ENCODE measurements around the gene ZNF189. TPM values are rescaled to one million over a fixed set of nuclear protein-coding genes. Genes with fewer than 3 reads are reported as not detected.

Gene ZNF189
- total RNA-seq, 1 experiment from 2014 or later: 9.4 TPM

GRCh38 chr9:101427358-101427757 lies 28.7 kb downstream of the ZNF189 start:
- Histone ChIP-seq H3K4me1 (replicated peaks; ENCODE audit: insufficient read depth) (no peaks in the 10 kb centered on the region), H3K79me2 (ENCODE audit: low read depth) (no peaks in the 10 kb centered on the region), H3K9me2 (ENCODE audit: insufficient read depth) (no peaks in the 10 kb centered on the region), H3F3A (ENCODE audit: insufficient read depth, low read depth) (no peaks in the 10 kb centered on the region), H3K27me3 (ENCODE audit: insufficient read depth, low read depth) (peaks cover 49% of the 10 kb centered on the region), H4K20me1 (ENCODE audit: insufficient read depth) (no peaks in the 10 kb centered on the region; the same call in 1 of the 2 replicates), H3K27ac (no peak overlapping the region), H2AFZ (no peak overlapping the region), H3K4me2 (no peak overlapping the region), H3K4me3 (no peak overlapping the region), H3K9me3 (ENCODE audit: insufficient read depth, low read depth) (no peaks in the 10 kb centered on the region), H3K36me3 (ENCODE audit: low read depth) (no peaks in the 10 kb centered on the region)
- intact Hi-C loops (cut with micrococcal nuclease; ENCODE audit: unreplicated experiment): no loop called here
- BruUV-seq (replicated peaks): no TSS peak
- TF ChIP-seq CTCF (conservative IDR thresholded peaks at IDR 0.05) (no peak), EZH2 (IDR thresholded peaks at IDR 0.05; ENCODE audit: low read depth) (no peak)
- POLR2A ChIA-PET (ENCODE audit: unreplicated experiment): no interaction called here
- CTCF ChIA-PET: no interaction called here
- no peak for DNase-seq

GRCh38 chr9:101427957-101428655 lies 29.5 kb downstream of the ZNF189 start:
- Histone ChIP-seq H3K27me3 (ENCODE audit: insufficient read depth, low read depth) (peaks cover 42% of the 10 kb centered on the region; the same call in 1 of the 2 replicates), H3K9me2 (ENCODE audit: insufficient read depth) (no peaks in the 10 kb centered on the region), H2AFZ (no peak overlapping the region), H3K4me1 (replicated peaks; ENCODE audit: insufficient read depth) (no peaks in the 10 kb centered on the region), H3K4me3 (no peak overlapping the region), H3K9me3 (ENCODE audit: insufficient read depth, low read depth) (no peaks in the 10 kb centered on the region), H4K20me1 (ENCODE audit: insufficient read depth) (no peaks in the 10 kb centered on the region), H3K79me2 (ENCODE audit: low read depth) (no peaks in the 10 kb centered on the region), H3K4me2 (no peak overlapping the region), H3K36me3 (ENCODE audit: low read depth) (no peaks in the 10 kb centered on the region), H3K27ac (no peak overlapping the region), H3F3A (ENCODE audit: insufficient read depth, low read depth) (no peaks in the 10 kb centered on the region)
- BruUV-seq (replicated peaks): no TSS peak
- ChIA-PET POLR2A (ENCODE audit: unreplicated experiment) (no interaction called here), CTCF (no interaction called here)
- TF ChIP-seq CTCF (conservative IDR thresholded peaks at IDR 0.05) (no peak), EZH2 (IDR thresholded peaks at IDR 0.05; ENCODE audit: low read depth) (no peak)
- intact Hi-C loops (cut with micrococcal nuclease; ENCODE audit: unreplicated experiment): no loop called here
- no peak for DNase-seq

GRCh38 chr9:101428909-101429308 lies 30.3 kb downstream of the ZNF189 start:
- H3K9me3 ChIP-seq (ENCODE audit: insufficient read depth, low read depth): no peaks in the 10 kb centered on the region
- no peaks in the 10 kb centered on the region for H4K20me1 ChIP-seq (ENCODE audit: insufficient read depth)
- H3K27me3 ChIP-seq (ENCODE audit: insufficient read depth, low read depth): peaks cover 39% of the 10 kb centered on the region; the same call in 1 of the 2 replicates
- TF ChIP-seq EZH2 (IDR thresholded peaks at IDR 0.05; ENCODE audit: low read depth): no peak
- no peak for TF ChIP-seq CTCF (conservative IDR thresholded peaks at IDR 0.05)
- BruUV-seq (replicated peaks): no TSS peak
- no peaks in the 10 kb centered on the region for H3K9me2 ChIP-seq (ENCODE audit: insufficient read depth)
- no peak overlapping the region for H3K27ac ChIP-seq
- ChIA-PET CTCF (no interaction called here), POLR2A (ENCODE audit: unreplicated experiment) (no interaction called here)
- DNase-seq: no peak
- H3K4me3 ChIP-seq: no peak overlapping the region
- no peaks in the 10 kb centered on the region for H3K79me2 ChIP-seq (ENCODE audit: low read depth)
- intact Hi-C loops (cut with micrococcal nuclease; ENCODE audit: unreplicated experiment): no loop called here
- H3K4me2 ChIP-seq: no peak overlapping the region
- no peaks in the 10 kb centered on the region for H3F3A ChIP-seq (ENCODE audit: insufficient read depth, low read depth)
- H3K4me1 ChIP-seq (replicated peaks; ENCODE audit: insufficient read depth): no peaks in the 10 kb centered on the region
- H3K36me3 ChIP-seq (ENCODE audit: low read depth): no peaks in the 10 kb centered on the region
- H2AFZ ChIP-seq: no peak overlapping the region

Measured in PC-9 (cell line).